ENCODE measurements around the gene SUMF1.
"Not testable (repeated sequence)": the region's sequence is repeated elsewhere in the genome, so short reads cannot be mapped to it uniquely, and the experiment has no call there.

Gene SUMF1

DNA sequence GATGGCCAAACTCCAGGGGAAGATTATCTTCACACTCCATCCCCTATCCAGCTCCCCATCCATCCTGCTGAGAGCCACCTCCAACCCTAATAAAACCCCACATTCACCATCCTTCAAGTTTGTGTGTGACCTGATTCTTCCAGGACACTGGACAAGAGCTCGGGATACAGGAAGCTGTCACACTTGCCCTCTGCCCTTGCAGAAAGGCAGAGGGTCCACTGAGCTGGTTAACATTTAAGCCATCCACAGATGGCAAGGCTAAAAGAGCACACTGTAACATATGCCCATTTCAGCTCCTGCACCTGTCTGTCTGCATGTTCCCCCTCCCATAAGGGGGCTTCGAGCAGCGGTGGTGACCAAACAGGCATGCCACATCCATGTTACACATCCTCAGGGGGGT is 134.1 kb downstream of the SUMF1 start:
- no peak for DNase-seq

DNA sequence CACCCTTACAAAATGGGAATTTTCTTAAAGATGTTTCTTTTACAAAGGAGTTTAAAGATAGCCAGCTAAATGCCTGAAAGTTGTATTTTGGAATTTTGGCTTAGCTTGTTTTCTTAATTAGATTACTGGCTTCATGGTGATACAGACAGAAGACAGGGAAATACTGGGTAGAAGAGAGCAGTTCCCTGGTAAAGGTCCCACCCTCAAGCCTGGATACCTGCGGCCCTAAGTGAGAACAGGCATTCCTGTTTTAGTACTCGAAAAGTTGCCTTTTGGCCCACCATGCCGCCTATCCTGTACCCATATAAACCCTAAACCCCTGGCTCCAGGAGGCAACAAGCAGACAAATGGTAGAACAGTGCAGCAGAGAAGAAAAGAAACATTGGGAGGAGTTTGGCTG is 134.5 kb downstream of the SUMF1 start:
- DNase-seq: no peak

DNA sequence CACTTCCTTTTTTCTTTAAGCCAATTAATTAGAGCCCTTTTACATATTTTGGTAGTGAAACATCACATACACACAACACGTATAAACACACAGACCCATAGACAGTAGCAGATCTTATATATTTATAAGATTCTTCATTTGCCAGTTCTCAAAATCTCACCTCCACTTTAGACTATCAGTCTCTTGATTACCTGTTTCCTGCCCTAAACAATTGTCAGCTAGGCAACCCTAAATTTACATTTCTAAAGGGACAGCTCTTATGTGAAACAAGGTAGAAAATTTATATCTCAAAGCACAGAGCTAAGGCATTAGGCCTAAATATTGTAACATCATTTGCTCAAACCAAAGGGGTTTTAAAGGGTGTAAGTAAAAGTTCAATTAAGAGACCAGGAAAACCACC is 135.0 kb downstream of the SUMF1 start:
- DNase-seq: no peak

DNA sequence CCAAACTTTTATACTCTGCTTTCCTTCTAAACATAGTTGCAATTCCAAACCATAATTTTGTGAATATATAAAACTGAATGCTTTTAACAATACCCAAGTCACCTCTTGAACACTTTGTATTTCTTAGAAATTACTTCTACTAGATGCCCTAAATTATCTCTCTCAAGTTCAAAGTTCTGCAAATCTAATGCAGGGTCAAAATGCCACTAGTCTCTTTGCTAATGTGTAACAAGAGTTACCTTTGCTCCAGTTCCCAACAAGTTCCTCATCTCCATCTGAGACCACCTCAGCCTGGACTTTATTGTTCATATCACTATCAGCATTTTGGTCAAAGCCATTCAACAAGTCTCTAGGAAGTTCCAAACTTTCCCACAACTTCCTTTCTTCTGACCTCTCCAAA is 137.3 kb downstream of the SUMF1 start:
- DNase-seq: not testable (repeated sequence)

DNA sequence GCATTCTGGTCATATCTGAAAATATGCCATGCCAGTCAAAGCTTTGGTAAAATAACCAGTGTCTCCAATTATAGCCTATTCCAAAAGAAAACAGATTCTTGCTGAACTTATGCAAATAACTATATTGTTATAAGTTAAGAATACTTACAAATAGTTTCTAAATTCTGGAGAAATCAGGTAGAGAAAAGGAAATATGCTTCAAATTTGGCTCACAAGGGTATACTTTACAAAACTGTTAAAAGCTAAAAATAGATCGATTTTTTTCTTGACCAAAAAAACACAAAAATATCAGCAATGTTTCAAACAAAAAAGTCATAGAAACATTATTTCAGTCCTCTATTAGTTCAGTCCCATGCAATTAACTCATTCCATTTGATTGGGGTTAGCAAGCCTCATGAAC is 140.2 kb downstream of the SUMF1 start:
- no peak for DNase-seq

DNA sequence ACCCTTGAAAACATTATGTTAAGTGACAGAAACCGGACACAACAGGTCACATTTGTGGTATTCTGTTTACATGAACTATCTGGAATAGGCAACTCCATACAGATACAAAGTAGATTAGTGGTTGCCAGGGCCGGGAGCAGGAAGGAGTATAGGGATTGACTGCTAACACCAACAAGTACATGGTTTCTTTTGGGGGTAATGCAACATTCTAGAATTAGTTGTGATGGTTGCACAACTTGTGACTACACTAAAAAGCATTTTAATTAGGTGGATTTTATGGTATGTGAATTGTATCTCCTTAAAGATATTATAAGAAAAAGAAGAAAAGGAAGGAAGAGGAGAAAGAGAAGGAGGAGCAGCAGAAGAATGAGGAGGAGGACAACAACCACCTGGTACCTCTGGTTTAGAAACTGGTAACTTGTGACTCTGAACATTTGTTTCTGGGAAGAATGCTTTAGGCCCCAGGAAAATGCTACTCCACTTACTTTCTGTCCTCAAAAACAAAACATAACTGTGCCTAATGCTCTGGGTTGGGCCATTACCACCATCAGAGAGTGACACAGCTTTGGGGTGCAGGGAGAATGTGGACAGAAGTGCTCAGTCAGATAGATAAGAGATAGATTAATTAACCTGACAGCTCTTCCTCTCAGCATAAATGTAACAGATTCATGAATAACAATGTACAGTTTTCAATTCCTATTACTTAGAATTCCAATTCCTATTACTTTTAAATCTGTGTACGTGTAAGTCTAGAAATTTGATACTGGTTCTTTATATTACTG is 143.6 kb downstream of the SUMF1 start:
- DNase-seq: no peak

DNA sequence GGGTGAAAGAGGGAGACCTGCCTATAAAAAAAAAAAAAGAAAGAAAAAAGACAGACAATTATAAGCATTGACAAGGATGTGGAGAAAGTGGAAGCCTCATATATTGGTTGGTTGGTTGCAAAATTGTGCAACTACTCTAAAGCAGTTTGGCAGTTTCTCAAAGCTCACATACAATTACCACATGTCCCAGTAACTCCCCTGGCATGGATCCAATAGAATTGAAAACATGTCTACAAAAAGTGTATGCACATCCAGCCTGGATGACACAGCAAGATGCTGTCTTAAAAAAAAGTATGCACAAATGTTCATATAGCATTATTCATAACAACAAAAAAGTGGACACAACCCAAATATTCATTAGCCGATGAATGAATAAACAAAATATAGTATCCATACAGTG is 144.4 kb downstream of the SUMF1 start:
- peak; percentile 67 to 89 for DNase-seq

DNA sequence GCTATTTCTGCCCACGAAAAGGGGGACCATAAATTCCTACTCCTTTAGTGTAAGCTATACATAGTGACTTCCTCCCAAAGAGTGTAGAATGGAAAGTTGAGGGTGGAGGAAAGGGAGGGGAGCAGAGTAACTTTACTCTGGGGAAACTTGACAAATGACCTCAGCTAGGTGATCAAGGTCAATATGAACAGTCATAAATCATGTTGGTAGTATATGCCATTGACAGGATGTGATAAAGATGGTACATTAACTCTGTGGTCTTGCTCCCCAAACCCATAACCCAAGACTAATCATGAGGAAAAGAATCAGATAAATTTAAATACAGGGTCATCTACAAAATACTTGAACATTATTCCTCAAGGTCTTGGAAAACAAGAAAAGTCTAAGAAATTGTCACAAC is 145.3 kb downstream of the SUMF1 start:
- DNase-seq: no peak

DNA sequence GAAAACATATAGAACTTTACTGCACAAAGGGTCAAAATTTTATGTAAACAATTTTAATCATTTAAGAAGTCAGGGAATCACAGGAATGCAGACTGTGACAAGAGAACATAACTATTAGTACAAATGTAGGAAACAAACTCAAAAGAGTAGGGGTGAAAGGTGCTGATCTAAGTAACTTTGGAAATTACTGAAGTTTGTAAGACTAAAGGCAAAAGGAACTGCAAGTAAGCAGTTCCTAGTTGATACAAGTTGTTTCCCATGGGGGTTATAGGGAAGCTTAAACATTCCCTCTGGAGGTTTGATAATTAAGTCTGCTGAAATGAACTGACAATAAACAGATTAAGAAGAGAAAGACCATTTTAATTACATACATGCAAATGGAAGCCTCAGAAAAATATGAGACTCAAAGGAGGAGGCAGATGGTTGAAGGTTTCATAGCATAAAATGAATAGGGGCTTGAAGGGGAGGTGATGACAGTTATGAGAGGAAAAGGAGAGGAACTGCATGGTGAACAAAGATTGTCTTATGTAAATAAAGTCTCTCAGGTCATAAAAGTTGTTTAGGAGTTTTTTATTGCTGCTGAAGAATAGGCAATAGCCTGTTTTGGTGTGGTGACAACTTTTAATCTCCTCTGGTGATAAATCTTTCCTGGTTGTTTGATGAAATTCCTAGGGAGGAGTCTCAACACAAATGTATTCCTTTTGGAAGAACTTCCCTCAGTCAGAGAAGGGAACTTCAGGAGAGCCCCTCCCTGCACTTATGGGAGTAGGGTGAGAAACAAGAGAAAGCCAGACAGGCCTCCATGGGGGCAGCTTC is 146.8 kb downstream of the SUMF1 start:
- DNase-seq: peak; percentile 14 to 27

DNA sequence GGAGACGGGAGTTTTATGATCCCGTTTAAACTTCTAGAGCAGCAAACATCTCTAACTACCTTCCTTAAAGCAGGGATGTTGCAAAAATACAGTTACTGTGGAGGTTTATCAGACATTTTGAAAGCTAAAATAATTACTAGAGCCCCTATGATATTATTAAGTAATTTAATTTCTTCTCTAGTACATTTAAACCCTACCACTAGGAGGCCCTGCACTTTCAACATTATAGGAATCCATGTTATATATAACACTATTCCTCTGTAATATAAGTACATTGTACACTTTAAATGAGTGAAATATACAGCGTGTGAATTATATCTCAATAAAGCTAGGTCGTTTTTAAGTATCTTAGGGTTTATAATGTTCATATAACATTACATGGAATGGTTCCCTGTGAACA is 152.4 kb downstream of the SUMF1 start:
- no peak for DNase-seq

DNA sequence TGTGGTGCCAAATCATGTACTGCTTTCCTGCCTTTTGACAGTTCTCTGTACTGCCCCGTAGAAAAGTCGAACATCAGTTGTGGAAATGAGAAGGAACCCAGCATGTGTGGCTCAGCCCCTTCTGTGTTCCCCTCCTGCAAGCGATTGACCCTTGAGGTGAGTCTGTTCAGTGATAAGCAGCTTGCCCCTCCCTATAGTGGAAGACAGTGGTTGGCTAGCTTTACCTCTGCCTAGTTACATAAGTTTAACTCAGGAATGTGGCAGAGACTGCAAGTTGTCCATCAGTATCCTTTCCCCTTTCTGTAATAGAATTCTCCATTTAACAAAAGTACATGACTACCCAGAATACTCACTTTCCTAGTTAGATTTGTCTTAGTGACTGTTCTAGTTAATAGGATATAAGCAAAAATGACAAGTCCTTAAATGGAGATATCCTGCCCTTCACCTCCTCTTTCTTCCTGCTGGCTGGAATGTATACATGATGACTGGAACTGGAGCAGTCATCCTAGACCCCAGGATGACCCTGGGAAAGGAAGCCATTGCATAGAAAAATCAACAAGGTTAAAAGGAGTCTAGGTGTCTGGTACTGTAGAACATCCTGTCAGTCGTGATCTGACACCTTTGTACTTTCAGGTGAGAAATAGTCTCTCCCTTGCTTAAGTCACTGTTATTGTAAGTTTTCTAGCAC is 153.3 kb downstream of the SUMF1 start:
- no peak for DNase-seq

DNA sequence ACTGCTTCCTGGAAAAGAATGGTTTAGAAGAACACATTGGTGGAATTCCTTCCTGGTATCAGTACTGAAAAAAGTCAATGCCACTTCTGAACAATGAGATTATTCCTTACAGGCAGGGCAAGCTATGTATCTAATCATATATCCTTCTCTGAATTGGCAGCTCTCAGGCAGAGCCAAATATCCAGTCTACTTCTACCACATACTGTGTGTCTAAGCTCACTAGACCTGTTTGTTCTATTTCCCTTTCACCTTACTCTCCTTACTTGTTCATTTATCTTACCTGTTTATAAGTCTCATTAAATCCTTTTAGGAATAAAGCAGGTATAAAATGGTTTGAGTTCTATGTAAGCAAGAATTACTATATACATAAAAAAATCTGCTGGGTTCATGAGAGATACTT is 155.6 kb downstream of the SUMF1 start:
- DNase-seq: no peak

All from inflammatory macrophage (primary cell).